ENCODE results near the gene SRRD.

- TF ChIP-seq CTCF (IDR thresholded peaks at IDR 0.05) (no peak), POLR2A (IDR thresholded peaks at IDR 0.05) (no peak)
These were observed 50.6 kb downstream of the SRRD start for GRCh38 chr22:26534171-26534855.

Data from Peyer's patch (tissue), 4 donors.